ENCODE results near the gene GP1BB. TPM values are rescaled to one million over a fixed set of nuclear protein-coding genes. Genes with fewer than 3 reads are reported as not detected.

GP1BB gene
- total RNA-seq, 1 experiment from 2014 or later, result not detected

- no peaks in the 10 kb centered on the region for H3K4me1 Mint-ChIP-seq (ENCODE audit: low read depth, unreplicated experiment)
- H3K4me3 Mint-ChIP-seq (ENCODE audit: low read depth, unreplicated experiment), result peak overlapping the region; percentile 95
- H3K27ac Mint-ChIP-seq (ENCODE audit: unreplicated experiment), result no peak overlapping the region
- no peak for TF ChIP-seq CTCF (IDR thresholded peaks at IDR 0.05; ENCODE audit: unreplicated experiment)
- BruUV-seq (replicated peaks), result no TSS peak
- DNase-seq, result no peak
- H3K9me3 Mint-ChIP-seq (ENCODE audit: low read depth, unreplicated experiment), result no peaks in the 10 kb centered on the region
- peaks cover 59% of the 10 kb centered on the region for H3K27me3 Mint-ChIP-seq (ENCODE audit: unreplicated experiment)
- peaks cover 26% of the 10 kb centered on the region for H3K36me3 Mint-ChIP-seq (ENCODE audit: insufficient read depth, unreplicated experiment)
- CTCF ChIA-PET, result no interaction called here
- intact Hi-C loops (cut with micrococcal nuclease; ENCODE audit: unreplicated experiment), result loop anchor here (5.0 kb wide), 2 partner anchors 83 to 423 kb away; partner anchors contain the start of gene CLTCL1
Measured at GRCh38 chr22:19715188-19715930, 8.0 kb upstream of the GP1BB start.

DNA sequence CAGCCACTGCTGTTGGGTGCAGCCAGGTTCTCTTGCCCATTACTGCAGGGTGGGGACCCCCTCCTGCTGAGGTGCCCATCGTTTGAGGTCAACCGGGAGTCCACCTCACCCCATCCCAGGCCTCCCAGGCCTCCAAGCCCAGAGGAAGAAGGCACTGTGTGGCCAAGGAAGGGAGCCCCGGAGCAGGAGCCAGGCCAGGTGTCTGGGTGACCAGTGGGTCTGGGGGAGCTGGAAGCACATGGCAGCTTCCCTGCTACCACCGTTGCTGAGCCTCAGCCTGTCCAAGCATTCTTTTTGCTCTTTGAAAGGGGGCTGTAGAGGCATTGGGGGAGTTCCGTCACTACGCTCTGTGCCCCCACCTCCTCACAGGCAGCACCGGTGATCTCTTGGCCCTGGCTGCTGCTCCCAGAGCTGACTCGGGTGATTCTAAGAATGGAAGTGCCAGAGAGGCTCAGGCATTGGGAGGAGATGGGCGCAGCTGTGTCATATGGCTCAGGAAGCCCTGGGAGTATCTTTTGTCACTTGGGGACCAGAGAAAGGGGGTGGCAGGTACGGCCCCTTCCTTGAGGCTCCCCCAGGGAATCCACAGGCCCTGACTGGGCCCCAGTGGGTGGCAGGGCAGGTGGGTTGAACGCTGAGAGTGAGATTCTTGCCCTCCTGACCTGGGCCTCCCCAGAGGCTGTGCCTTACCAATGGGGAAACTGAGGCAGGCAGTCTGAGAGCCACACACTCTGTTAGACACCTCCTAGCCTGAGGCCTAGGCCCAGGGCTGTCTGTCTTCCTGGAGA is 7.1 kb upstream of the GP1BB start:
- intact Hi-C loops (cut with micrococcal nuclease; ENCODE audit: unreplicated experiment), result loop anchor here (5.0 kb wide), 2 partner anchors 84 to 424 kb away; partner anchors contain the start of gene CLTCL1
- H3K36me3 Mint-ChIP-seq (ENCODE audit: insufficient read depth, unreplicated experiment), result peaks cover 26% of the 10 kb centered on the region
- H3K4me1 Mint-ChIP-seq (ENCODE audit: low read depth, unreplicated experiment), result no peaks in the 10 kb centered on the region
- DNase-seq, result no peak
- TF ChIP-seq CTCF (IDR thresholded peaks at IDR 0.05; ENCODE audit: unreplicated experiment), result no peak
- no TSS peak for BruUV-seq (replicated peaks)
- H3K4me3 Mint-ChIP-seq (ENCODE audit: low read depth, unreplicated experiment), result no peak overlapping the region
- peaks cover 59% of the 10 kb centered on the region for H3K27me3 Mint-ChIP-seq (ENCODE audit: unreplicated experiment)
- no peaks in the 10 kb centered on the region for H3K9me3 Mint-ChIP-seq (ENCODE audit: low read depth, unreplicated experiment)
- CTCF ChIA-PET, result interaction anchor here (0.8 to 1.2 kb wide), 2 partner anchors 10 to 24 kb away, joined by 3 to 5 read pairs; no protein-coding TSS in a partner anchor
- no peak overlapping the region for H3K27ac Mint-ChIP-seq (ENCODE audit: unreplicated experiment)

GRCh38 chr22:19716829-19717105 is 6.6 kb upstream of the GP1BB start:
- CTCF ChIA-PET, result interaction anchor here (0.8 to 1.2 kb wide), 2 partner anchors 11 to 25 kb away, joined by 3 to 5 read pairs; no protein-coding TSS in a partner anchor
- no TSS peak for BruUV-seq (replicated peaks)
- Mint-ChIP-seq H3K4me3 (ENCODE audit: low read depth, unreplicated experiment) (no peak overlapping the region), H3K27ac (ENCODE audit: unreplicated experiment) (no peak overlapping the region), H3K9me3 (ENCODE audit: low read depth, unreplicated experiment) (no peaks in the 10 kb centered on the region), H3K27me3 (ENCODE audit: unreplicated experiment) (peaks cover 59% of the 10 kb centered on the region), H3K36me3 (ENCODE audit: insufficient read depth, unreplicated experiment) (peaks cover 26% of the 10 kb centered on the region), H3K4me1 (ENCODE audit: low read depth, unreplicated experiment) (no peaks in the 10 kb centered on the region)
- no peak for TF ChIP-seq CTCF (IDR thresholded peaks at IDR 0.05; ENCODE audit: unreplicated experiment)
- DNase-seq, result no peak
- intact Hi-C loops (cut with micrococcal nuclease; ENCODE audit: unreplicated experiment), result loop anchor here (5.0 kb wide), 2 partner anchors 84 to 424 kb away; partner anchors contain the start of gene CLTCL1

- DNase-seq, result no peak
- Mint-ChIP-seq H3K27ac (ENCODE audit: unreplicated experiment) (no peak overlapping the region), H3K4me3 (ENCODE audit: low read depth, unreplicated experiment) (peak overlapping the region; percentile 69), H3K36me3 (ENCODE audit: insufficient read depth, unreplicated experiment) (peaks cover 26% of the 10 kb centered on the region), H3K9me3 (ENCODE audit: low read depth, unreplicated experiment) (no peaks in the 10 kb centered on the region), H3K4me1 (ENCODE audit: low read depth, unreplicated experiment) (no peaks in the 10 kb centered on the region), H3K27me3 (ENCODE audit: unreplicated experiment) (peaks cover 59% of the 10 kb centered on the region)
- no TSS peak for BruUV-seq (replicated peaks)
- intact Hi-C loops (cut with micrococcal nuclease; ENCODE audit: unreplicated experiment), result loop anchor here (5.0 kb wide), 2 partner anchors 85 to 425 kb away; partner anchors contain the start of gene CLTCL1
- no peak for TF ChIP-seq CTCF (IDR thresholded peaks at IDR 0.05; ENCODE audit: unreplicated experiment)
- CTCF ChIA-PET, result interaction anchor here (0.8 to 1.2 kb wide), 2 partner anchors 11 to 25 kb away, joined by 3 to 5 read pairs; no protein-coding TSS in a partner anchor
Measured at GRCh38 chr22:19717181-19717580, 6.2 kb upstream of the GP1BB start.
